ENCODE measurements around the gene THOC6.

DNA sequence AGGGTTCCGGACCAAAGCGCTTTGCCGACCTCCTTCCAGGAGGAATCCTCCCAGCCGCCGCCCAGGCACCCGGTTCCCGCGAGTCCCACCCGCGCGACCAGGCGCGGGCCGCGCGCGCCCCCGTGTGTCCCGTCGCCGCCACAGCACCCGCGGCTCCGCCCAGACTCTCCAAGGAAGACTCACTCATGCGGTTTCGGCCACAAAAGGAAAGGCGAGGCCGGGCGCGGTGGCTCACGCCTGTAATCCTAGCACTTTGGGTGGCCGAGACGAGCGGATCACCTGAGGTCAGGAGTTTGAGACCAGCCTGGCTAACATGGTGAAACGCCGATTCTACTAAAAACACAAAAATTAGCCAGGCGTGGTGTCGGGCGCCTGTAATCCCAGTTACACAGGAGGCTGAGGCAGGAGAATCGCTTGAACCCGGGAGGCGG, 40.1 kb upstream of the THOC6 start:
- TF ChIP-seq EP300 (IDR thresholded peaks at IDR 0.05; ENCODE audit: low read depth) (no peak), POLR2A (IDR thresholded peaks at IDR 0.05) (no peak)
- TF ChIP-seq, protein P1, sequence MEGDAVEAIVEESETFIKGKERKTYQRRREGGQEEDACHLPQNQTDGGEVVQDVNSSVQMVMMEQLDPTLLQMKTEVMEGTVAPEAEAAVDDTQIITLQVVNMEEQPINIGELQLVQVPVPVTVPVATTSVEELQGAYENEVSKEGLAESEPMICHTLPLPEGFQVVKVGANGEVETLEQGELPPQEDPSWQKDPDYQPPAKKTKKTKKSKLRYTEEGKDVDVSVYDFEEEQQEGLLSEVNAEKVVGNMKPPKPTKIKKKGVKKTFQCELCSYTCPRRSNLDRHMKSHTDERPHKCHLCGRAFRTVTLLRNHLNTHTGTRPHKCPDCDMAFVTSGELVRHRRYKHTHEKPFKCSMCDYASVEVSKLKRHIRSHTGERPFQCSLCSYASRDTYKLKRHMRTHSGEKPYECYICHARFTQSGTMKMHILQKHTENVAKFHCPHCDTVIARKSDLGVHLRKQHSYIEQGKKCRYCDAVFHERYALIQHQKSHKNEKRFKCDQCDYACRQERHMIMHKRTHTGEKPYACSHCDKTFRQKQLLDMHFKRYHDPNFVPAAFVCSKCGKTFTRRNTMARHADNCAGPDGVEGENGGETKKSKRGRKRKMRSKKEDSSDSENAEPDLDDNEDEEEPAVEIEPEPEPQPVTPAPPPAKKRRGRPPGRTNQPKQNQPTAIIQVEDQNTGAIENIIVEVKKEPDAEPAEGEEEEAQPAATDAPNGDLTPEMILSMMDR (IDR thresholded peaks at IDR 0.05), result peak; percentile 64 to 97 (median 93)

Measured in transverse colon (tissue), 3 donors.